ENCODE results near the gene CRLF1.

CRLF1 gene

DNA sequence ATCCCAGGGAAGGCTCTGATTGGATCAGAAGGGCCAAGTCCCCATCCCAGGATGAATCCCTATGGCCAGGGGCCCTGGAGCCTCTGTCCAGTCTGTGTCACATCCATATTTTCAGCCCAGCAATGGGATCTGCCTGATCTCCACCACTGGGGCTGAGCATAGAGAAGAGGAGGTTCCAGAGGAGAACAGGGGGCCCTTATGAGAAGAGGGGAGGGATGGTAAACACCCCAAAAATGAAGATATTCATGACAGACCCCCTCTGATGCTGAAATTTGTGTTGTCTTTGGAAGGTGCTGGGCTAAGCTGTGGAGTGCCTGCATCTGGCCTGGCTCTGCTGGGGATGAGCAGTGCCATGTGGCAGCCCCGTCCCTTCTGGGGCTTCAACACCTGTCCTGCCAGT, 44.7 kb upstream of the CRLF1 start:
- in situ Hi-C loops (cut with HindIII; ENCODE audit: low pct_ligation_motif_present, low sequenced_read_pairs): no loop called here
- Histone ChIP-seq H3K4me3 (ENCODE audit: low read depth, low read length) (no peak overlapping the region), H3K27ac (peak overlapping the region; percentile 90), H3K36me3 (replicated peaks) (no peaks in the 10 kb centered on the region), H3K27me3 (replicated peaks) (no peaks in the 10 kb centered on the region)
- DNase-seq: no peak
- TF ChIP-seq, protein P1, sequence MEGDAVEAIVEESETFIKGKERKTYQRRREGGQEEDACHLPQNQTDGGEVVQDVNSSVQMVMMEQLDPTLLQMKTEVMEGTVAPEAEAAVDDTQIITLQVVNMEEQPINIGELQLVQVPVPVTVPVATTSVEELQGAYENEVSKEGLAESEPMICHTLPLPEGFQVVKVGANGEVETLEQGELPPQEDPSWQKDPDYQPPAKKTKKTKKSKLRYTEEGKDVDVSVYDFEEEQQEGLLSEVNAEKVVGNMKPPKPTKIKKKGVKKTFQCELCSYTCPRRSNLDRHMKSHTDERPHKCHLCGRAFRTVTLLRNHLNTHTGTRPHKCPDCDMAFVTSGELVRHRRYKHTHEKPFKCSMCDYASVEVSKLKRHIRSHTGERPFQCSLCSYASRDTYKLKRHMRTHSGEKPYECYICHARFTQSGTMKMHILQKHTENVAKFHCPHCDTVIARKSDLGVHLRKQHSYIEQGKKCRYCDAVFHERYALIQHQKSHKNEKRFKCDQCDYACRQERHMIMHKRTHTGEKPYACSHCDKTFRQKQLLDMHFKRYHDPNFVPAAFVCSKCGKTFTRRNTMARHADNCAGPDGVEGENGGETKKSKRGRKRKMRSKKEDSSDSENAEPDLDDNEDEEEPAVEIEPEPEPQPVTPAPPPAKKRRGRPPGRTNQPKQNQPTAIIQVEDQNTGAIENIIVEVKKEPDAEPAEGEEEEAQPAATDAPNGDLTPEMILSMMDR (IDR thresholded peaks at IDR 0.05; ENCODE audit: low read depth, low read length, missing control alignments): no peak

DNA sequence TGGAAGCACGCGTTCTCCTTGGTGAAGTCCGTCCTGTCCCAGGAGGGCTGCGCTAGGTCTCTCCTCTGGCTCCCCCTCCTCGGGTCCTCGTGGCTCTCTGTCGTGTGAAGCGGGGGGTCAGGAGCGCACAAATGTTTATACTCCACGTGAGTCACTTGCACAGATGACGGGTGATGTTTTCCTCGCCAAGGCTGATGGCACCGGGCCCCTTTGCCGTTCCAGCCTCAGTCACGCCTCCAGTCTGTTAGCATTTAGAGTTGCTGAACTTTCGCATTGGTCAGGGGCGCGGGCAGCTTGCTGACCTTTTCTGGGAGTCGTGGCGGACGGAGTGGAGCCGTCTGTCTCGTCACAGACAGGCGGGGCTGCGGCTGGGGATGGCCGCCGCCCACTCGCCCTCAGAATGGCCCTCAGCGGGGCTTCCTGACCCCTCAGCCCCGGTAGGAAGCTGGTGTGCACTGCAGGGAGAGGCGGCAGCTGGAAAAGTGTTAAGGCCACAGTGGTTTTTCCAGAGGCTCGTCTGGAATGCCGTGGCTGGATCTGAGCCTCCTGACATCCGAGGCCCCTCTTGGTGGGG, 44.0 kb upstream of the CRLF1 start:
- DNase-seq: peak; percentile 85
- H3K27ac ChIP-seq: peak overlapping the region; percentile 90
- H3K36me3 ChIP-seq (replicated peaks): no peaks in the 10 kb centered on the region
- H3K27me3 ChIP-seq (replicated peaks): no peaks in the 10 kb centered on the region
- in situ Hi-C loops (cut with HindIII; ENCODE audit: low pct_ligation_motif_present, low sequenced_read_pairs): no loop called here
- TF ChIP-seq, protein P1 (IDR thresholded peaks at IDR 0.05; ENCODE audit: low read depth, low read length, missing control alignments): no peak
- peak overlapping the region; percentile 12 for H3K4me3 ChIP-seq (ENCODE audit: low read depth, low read length)

DNA sequence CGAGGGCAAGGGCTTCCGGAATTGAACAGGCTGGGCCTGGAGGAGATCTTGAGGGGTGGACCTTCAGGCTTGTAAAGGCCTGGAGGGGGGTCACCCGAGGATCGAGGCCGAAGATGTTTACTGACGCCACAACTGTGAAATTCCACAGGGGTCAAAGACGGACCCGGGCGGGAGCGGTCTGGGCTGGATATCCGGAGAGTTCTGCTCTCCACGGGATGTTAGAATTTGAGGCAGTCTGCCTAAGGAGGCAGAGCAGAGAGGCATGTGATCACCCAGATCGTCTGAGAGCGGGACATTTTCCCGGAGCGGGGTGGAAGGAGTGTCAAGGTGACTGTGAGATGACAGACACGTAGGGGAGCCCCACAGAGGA, 43.4 kb upstream of the CRLF1 start:
- H3K36me3 ChIP-seq (replicated peaks): no peaks in the 10 kb centered on the region
- H3K4me3 ChIP-seq (ENCODE audit: low read depth, low read length): no peak overlapping the region
- in situ Hi-C loops (cut with HindIII; ENCODE audit: low pct_ligation_motif_present, low sequenced_read_pairs): no loop called here
- peak overlapping the region; percentile 90 for H3K27ac ChIP-seq
- peak; percentile 59 for DNase-seq
- no peaks in the 10 kb centered on the region for H3K27me3 ChIP-seq (replicated peaks)
- TF ChIP-seq, protein P1 (IDR thresholded peaks at IDR 0.05; ENCODE audit: low read depth, low read length, missing control alignments): no peak

DNA sequence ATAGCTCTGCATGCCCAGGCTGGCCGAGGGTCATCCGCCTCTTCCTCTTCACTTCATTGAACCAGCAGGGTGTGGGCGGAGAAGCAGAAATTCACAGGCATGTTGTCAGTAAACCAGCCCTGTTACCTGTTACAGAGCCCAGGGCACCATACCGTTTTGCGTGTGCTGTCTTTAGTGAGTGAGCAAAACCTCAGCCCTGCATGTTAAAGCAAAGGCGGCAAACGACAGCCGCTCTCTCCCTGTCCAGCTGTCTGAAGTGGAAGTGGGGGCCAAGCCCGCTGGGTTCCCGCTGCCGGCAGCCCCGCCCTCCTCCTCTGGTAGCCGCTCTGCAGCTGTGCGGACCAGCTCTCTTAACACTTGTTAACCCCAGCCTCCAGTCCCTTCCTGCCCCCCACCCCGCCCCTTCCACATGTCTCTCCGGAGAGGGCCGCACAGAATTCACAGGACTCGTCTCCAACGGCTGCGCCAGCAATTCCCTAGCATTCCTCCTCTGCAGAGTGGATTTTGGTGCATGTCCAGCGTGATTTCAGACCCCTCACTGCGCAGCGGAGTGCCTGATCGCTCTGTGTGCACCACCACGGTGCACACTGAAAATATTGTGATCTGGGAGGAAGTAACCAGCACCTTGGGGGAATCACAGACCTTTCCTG, 42.9 kb upstream of the CRLF1 start:
- Histone ChIP-seq H3K36me3 (replicated peaks) (no peaks in the 10 kb centered on the region), H3K4me3 (ENCODE audit: low read depth, low read length) (no peak overlapping the region), H3K27ac (peak overlapping the region; percentile 90), H3K27me3 (replicated peaks) (no peaks in the 10 kb centered on the region)
- TF ChIP-seq, protein P1 (IDR thresholded peaks at IDR 0.05; ENCODE audit: low read depth, low read length, missing control alignments): no peak
- in situ Hi-C loops (cut with HindIII; ENCODE audit: low pct_ligation_motif_present, low sequenced_read_pairs): no loop called here
- DNase-seq: peak; percentile 51

DNA sequence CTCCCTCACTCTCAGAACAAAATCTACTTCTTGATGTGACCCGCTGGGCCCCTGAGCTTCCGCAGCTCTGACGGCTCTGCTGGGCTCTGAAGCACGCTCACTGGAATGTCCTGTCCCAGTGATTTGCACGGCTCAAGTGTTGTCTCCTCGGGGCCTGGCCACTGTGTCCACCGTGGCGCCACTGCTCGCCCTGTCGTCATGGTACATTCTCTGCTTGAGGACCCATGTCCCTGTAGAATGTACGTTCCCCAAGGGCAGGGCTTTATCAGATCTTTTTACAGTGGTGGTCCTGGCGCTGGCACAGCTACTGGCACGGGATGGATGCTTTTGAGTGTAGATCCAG, 42.3 kb upstream of the CRLF1 start:
- TF ChIP-seq, protein P1 (IDR thresholded peaks at IDR 0.05; ENCODE audit: low read depth, low read length, missing control alignments): no peak
- H3K36me3 ChIP-seq (replicated peaks): no peaks in the 10 kb centered on the region
- no peak overlapping the region for H3K4me3 ChIP-seq (ENCODE audit: low read depth, low read length)
- peak overlapping the region; percentile 90 for H3K27ac ChIP-seq
- peak; percentile 48 for DNase-seq
- in situ Hi-C loops (cut with HindIII; ENCODE audit: low pct_ligation_motif_present, low sequenced_read_pairs): no loop called here
- no peaks in the 10 kb centered on the region for H3K27me3 ChIP-seq (replicated peaks)

DNA sequence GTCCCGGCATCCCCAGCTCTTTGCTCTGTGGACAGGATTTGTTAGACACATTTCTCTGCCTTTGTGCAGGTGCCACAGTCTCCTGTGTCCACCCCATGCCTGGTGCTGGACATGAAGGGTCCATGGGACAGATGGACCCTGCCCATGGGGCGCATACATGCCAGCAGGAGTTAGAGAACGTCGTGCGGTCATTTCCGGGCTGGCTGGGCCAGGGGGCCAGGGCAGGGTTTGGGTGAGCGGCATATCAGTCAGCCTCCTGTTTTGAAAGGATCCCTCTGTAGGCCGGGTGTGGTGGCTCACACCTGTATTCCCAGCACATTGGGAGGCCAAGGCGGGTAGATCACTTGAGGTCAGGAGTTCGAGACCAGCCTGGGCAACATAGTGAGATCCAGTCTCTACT, 41.2 kb upstream of the CRLF1 start:
- H3K4me3 ChIP-seq (ENCODE audit: low read depth, low read length): no peak overlapping the region

More for the DNA sequence above, 41.2 kb upstream of the CRLF1 start:
- no peaks in the 10 kb centered on the region for H3K36me3 ChIP-seq (replicated peaks)
- H3K27me3 ChIP-seq (replicated peaks): no peaks in the 10 kb centered on the region
- in situ Hi-C loops (cut with HindIII; ENCODE audit: low pct_ligation_motif_present, low sequenced_read_pairs): no loop called here
- H3K27ac ChIP-seq: no peak overlapping the region
- TF ChIP-seq, protein P1 (IDR thresholded peaks at IDR 0.05; ENCODE audit: low read depth, low read length, missing control alignments): no peak
- no peak for DNase-seq
